OCI-LY3 (cell line): ENCODE data around the gene GAL3ST1.

ENCODE experiments used
- H2AFZ ChIP-seq: fragments of 200-600, 300-600 bp; shearing (Covaris generic); 2 replicates; pipeline ENCODE4 v1.6.0; 2014; ENCODE audit warnings: antibody characterized with exemption, low read depth, low read length
- H3K27ac ChIP-seq: fragments of 200-600, 300-600 bp; sonication (generic); 2 replicates; pipeline ENCODE4 v1.5.1; 2014; ENCODE audit warnings: mild to moderate bottlenecking, low read length, moderate library complexity, mixed read lengths
- H3K27me3 ChIP-seq: fragments of 200-600, 300-600 bp; sonication (generic); 2 replicates; pipeline ENCODE4 v1.6.1; 2014; ENCODE audit warnings: low read depth, low read length, mixed read lengths
- H3K36me3 ChIP-seq: fragments of 200-600, 300-600 bp; sonication (generic); replicated peaks from 2 replicates; pipeline ENCODE3; 2014; ENCODE audit warnings: low read depth, low read length, mixed read lengths
- H3K4me1 ChIP-seq: fragments of 300-600, 200-600 bp; sonication (generic); 2 replicates; pipeline ENCODE4 v1.6.1; 2014; ENCODE audit warnings: low read length, mixed read lengths
- H3K4me2 ChIP-seq: fragments of 200-600, 300-600 bp; sonication (generic); 2 replicates; pipeline ENCODE4 v1.6.1; 2014; ENCODE audit warnings: low read length, mixed read lengths
- H3K4me3 ChIP-seq: fragments of 300-600, 200-600 bp; sonication (generic); 2 replicates; pipeline ENCODE4 v1.5.1; 2014; ENCODE audit warnings: antibody characterized with exemption, mild to moderate bottlenecking, low read length, moderate library complexity
- H3K79me2 ChIP-seq: fragments of 300-600, 200-600 bp; shearing (Covaris generic); 2 replicates; pipeline ENCODE4 v1.6.1; 2014; ENCODE audit warnings: mild to moderate bottlenecking, low read length, mixed read lengths
- H3K9ac ChIP-seq: fragments of 300-600, 200-600 bp; shearing (Covaris generic); 2 replicates; pipeline ENCODE4 v1.6.0; 2014; ENCODE audit warnings: mild to moderate bottlenecking, low read length, moderate library complexity
- H3K9me3 ChIP-seq: fragments of 200-600, 300-600 bp; shearing (Covaris generic); 2 replicates; pipeline ENCODE4 v1.6.1; 2014; ENCODE audit warnings: low read length, mixed read lengths; ENCODE audit not compliant: insufficient read depth
- H4K20me1 ChIP-seq: fragments of 200-600, 300-600 bp; sonication (generic); 2 replicates; pipeline ENCODE4 v1.6.1; 2016; ENCODE audit warnings: low read length, mixed read lengths; ENCODE audit not compliant: insufficient read depth
- CTCF ChIP-seq: fragments of 200-600, 300-600 bp; sonication (generic); IDR thresholded peaks from 2 replicates; pipeline ENCODE4 v1.5.1; 2014; ENCODE audit warnings: antibody characterized with exemption, low read length, low read depth
- EZH2phosphoT487 ChIP-seq: fragments of 200-600 bp; shearing (Covaris generic); IDR thresholded peaks from 2 replicates; pipeline ENCODE4 v1.6.1; 2018; ENCODE audit warnings: antibody characterized with exemption, mixed run types, low read depth

Gene GAL3ST1

GRCh38 chr22:30602049-30602448 lies 27.6 kb upstream of the GAL3ST1 start:
- Histone ChIP-seq H3K9me3 (no peaks in the 10 kb centered on the region), H3K27ac (no peak overlapping the region), H2AFZ (no peak overlapping the region), H3K9ac (no peak overlapping the region), H3K4me3 (no peak overlapping the region), H3K36me3 (no peaks in the 10 kb centered on the region), H3K4me1 (peaks cover 14% of the 10 kb centered on the region), H4K20me1 (no peaks in the 10 kb centered on the region), H3K27me3 (no peaks in the 10 kb centered on the region), H3K4me2 (no peak overlapping the region), H3K79me2 (no peaks in the 10 kb centered on the region)
- TF ChIP-seq CTCF: peak; percentile 45
- no peak for TF ChIP-seq EZH2phosphoT487

GRCh38 chr22:30601464-30601863 lies 27.0 kb upstream of the GAL3ST1 start:
- no peak overlapping the region for H3K4me3 ChIP-seq
- no peak overlapping the region for H3K9ac ChIP-seq
- no peaks in the 10 kb centered on the region for H3K36me3 ChIP-seq
- H2AFZ ChIP-seq: no peak overlapping the region
- TF ChIP-seq CTCF: no peak
- no peak for TF ChIP-seq EZH2phosphoT487
- no peaks in the 10 kb centered on the region for H4K20me1 ChIP-seq
- no peaks in the 10 kb centered on the region for H3K79me2 ChIP-seq
- H3K27me3 ChIP-seq: no peaks in the 10 kb centered on the region
- H3K4me2 ChIP-seq: no peak overlapping the region
- H3K9me3 ChIP-seq: no peaks in the 10 kb centered on the region
- peaks cover 14% of the 10 kb centered on the region for H3K4me1 ChIP-seq
- H3K27ac ChIP-seq: no peak overlapping the region

- H3K9me3 ChIP-seq: no peaks in the 10 kb centered on the region
- H3K79me2 ChIP-seq: no peaks in the 10 kb centered on the region
- H3K4me2 ChIP-seq: no peak overlapping the region
- H3K27me3 ChIP-seq: 0 out of 2 replicates have a peak, but pooled peaks cover 3% of the 10 kb centered on the region
- H3K36me3 ChIP-seq: no peaks in the 10 kb centered on the region
- no peak for TF ChIP-seq EZH2phosphoT487
- TF ChIP-seq CTCF: no peak
- H2AFZ ChIP-seq: no peak overlapping the region
- no peak overlapping the region for H3K9ac ChIP-seq
- no peaks in the 10 kb centered on the region for H4K20me1 ChIP-seq
- H3K27ac ChIP-seq: no peak overlapping the region
- H3K4me3 ChIP-seq: no peak overlapping the region
- H3K4me1 ChIP-seq: peaks cover 10% of the 10 kb centered on the region
Observed at GRCh38 chr22:30600921-30601320, 26.5 kb upstream of the GAL3ST1 start.

- no peaks in the 10 kb centered on the region for H3K9me3 ChIP-seq
- H3K27me3 ChIP-seq: peaks cover 8% of the 10 kb centered on the region; the same call in 1 of the 2 replicates
- no peak overlapping the region for H3K27ac ChIP-seq
- no peak overlapping the region for H3K4me3 ChIP-seq
- H3K4me1 ChIP-seq: no peaks in the 10 kb centered on the region
- no peak overlapping the region for H2AFZ ChIP-seq
- no peaks in the 10 kb centered on the region for H3K36me3 ChIP-seq
- no peak for TF ChIP-seq EZH2phosphoT487
- no peak for TF ChIP-seq CTCF
- no peak overlapping the region for H3K9ac ChIP-seq
- H3K79me2 ChIP-seq: no peaks in the 10 kb centered on the region
- no peak overlapping the region for H3K4me2 ChIP-seq
- H4K20me1 ChIP-seq: no peaks in the 10 kb centered on the region
Observed at GRCh38 chr22:30598986-30599385, 24.5 kb upstream of the GAL3ST1 start.
